Stimulated activated CD8-positive, alpha-beta memory T cell treated with anti-CD3 and anti-CD28 coated beads, Interleukin-12 subunit alpha, Interleukin-12 subunit beta, amount 100 ng/mL, for 1 hour (primary cell): ENCODE measurements around the gene CAV1.
"Not testable (repeated sequence)": the region's sequence is repeated elsewhere in the genome, so short reads cannot be mapped to it uniquely, and the experiment has no call there.

Source experiments
- DNase-seq: peaks from one replicate; pipeline ENCODE4 v3.0.0-alpha.2; 2020; ENCODE audit warnings: low read depth

Gene CAV1, protein sequence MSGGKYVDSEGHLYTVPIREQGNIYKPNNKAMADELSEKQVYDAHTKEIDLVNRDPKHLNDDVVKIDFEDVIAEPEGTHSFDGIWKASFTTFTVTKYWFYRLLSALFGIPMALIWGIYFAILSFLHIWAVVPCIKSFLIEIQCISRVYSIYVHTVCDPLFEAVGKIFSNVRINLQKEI

DNA sequence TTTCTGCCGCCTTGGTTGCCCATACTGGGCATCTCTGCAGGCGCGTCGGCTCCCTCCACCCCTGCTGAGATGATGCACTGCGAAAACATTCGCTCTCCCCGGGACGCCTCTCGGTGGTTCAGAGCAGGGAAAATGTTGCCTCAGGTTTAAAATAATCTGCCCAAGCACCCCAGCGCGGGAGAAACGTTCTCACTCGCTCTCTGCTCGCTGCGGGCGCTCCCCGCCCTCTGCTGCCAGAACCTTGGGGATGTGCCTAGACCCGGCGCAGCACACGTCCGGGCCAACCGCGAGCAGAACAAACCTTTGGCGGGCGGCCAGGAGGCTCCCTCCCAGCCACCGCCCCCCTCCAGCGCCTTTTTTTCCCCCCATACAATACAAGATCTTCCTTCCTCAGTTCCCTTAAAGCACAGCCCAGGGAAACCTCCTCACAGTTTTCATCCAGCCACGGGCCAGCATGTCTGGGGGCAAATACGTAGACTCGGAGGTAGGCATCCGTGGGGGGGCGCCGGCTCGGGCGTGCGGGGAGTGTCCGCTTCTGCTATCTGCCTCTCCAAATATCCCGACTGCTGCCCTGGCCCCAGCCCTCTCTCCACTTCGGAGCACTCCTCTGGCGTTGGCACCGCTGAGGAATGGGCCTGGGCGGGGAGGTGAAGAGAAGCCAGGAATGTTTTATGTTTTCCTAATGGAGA lies at the start of gene CAV1:
Gene CAV1, plus strand, starts transcription at position 428 of the 689 bp plus-strand sequence. Its CDS starts 27 bp downstream, at position 455.
- DNase-seq, result no peak

DNA sequence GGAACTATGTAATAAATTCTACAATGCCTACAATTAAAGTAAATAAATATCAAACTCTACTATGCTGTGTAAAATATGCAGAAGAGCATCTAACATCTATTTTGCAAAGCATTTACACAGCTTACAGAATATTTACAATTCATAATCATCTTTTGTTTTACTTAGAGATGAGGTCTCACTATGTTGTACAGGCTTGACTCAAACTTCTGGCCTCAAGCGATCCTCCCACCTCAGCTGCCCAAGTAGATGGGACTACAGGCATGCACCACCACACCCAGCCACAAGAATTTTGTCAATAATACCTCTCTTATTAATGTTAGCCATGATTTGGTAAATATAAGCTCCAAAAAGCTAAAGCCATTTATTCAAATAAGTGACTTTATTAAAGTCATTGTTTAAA lies 47.2 kb upstream of the CAV1 start:
- DNase-seq, result no peak

DNA sequence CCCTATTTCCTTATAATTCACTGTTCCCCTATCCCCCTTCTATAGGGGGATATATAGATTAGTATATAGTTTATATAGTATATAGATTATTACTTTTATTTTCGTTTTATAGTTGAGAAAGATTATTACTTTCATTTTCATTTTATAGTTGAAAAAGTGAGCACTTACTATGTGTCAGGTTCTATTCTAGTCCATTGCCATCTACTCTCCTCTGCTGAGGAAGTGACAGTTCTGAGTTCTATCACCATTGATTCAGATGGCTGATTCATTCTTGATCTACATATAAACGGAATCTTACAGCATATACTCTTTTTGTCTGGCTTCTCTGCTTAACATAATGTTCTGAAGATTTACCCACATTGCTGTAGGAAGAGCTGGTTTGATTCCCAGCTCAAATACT lies 46.0 kb upstream of the CAV1 start:
- DNase-seq, result no peak

DNA sequence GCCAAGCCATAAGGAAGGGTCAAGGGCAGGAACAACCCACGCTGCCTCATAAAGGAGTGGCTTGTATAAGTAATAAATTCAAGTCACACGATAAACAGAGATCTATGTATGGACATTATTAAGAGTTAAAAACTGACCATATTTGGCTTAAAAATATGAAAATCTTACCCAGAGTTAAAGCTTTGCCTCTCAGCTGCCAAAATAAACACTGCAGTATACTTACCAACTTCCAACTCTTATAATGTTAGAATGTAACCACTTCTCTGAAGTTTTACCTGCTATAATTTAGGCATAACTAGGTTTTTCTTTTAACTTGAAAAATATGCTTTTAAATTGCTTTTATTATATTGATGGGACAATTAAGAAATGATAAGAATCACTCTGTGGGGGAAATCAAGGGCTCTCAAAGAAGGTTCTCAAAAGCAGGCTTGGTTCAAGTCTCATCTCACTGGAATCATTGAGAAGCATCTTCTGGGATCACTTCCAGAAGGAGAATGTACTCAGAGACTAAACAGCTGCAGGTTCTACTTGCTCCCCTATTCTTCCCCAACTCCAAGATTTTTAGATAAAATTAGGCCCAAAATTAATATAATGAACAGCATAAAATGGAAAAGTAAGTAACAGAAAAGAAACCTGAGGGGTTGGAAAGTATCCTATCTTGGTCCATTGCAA lies 41.4 kb upstream of the CAV1 start:
- no peak for DNase-seq

DNA sequence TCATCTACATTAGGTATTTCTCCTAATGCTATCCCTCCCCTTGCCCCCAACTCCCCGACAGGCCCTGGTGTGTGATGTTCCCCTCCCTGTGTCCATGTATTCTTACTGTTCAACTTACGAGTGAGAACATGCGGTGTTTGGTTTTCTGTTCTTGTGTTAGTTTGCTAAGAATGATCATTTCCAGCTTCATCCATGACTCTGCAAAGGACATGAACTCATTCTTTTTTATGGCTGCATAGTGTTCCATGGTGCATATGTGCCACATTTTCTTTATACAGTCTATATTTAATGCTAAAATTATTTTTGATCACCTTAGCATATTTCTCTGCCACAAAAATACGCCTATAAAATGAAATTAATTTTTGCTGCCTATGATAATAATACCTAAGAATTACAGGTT lies 40.4 kb upstream of the CAV1 start:
- not testable (repeated sequence) for DNase-seq

DNA sequence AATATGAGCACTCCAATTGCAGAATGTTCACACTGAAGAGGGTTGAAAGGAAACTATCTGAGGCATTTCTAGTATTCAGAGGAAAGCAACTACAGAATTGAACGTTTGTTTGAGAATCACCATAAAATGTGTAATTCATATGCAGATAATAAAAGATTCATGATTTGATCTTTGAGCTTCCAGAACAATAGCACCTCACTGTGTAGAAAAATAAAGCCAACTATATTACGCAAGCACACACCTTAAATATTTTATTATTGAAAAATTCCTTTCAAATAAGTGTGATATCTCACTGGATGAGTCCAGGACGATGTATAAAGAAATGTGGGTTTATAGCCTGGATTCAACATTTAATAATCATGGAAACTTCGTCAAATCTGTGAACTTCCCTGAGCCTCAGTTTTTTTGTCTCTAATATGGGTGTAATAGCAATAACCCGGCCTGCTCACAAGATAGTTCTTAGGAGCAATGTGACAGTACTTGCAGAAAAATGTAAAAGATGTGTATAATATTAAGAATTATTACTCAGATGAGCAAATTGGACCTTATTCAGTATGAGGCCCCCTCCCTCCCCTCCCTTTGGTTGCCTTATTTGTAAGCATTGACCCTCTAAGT lies 36.8 kb upstream of the CAV1 start:
- DNase-seq, result no peak

DNA sequence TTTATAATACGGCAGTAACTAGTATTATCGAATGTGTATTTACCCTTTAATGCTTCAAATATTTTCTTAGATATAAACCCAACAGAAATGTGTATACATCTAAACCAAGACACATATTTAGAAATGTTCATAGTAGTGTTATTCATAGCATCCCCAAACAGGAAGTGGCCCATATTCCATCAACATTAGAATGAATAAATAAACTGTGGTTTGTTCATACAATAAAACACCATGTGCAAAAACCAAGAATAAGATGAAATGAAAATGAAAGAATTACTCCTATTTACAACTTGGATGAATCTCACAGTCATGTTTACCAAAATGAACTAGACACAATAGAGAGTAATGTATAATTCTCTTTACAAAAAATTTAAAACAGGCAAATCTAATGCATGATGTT lies 34.5 kb upstream of the CAV1 start:
- no peak for DNase-seq

DNA sequence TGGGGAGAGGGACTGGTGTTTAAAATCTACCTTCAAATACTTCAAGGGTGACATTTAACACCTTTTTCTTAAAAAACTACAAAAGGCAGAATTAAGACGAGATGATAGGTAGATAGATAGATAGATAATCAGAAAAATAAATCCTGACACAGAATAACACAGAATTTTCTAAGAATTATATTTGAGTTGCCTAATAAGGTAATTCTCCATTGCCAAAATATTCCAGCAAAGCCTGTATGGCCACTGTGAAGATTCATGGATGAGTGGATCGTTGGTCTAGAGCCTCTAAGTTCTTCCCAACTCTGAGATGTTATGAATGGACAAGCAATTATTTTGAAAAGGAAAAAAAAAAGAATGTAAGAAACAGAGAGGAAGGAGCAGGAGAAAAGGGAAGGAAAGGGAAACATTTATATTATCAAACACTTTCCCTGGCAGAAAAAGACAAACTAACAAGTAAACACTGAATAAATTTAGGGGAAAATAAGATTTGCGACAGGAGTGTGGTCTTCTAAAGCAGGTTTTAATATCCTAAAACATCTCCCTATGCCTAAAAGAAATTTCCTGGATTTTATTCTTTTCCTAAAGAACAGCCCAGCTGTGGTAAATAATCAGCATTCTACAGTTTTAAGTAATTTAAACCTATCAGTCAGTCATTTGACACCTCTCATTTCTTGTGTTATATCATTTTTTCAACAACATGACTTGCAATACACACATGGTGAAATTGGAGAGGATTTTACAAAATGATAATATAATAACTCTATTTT lies 32.8 kb upstream of the CAV1 start:
- no peak for DNase-seq

DNA sequence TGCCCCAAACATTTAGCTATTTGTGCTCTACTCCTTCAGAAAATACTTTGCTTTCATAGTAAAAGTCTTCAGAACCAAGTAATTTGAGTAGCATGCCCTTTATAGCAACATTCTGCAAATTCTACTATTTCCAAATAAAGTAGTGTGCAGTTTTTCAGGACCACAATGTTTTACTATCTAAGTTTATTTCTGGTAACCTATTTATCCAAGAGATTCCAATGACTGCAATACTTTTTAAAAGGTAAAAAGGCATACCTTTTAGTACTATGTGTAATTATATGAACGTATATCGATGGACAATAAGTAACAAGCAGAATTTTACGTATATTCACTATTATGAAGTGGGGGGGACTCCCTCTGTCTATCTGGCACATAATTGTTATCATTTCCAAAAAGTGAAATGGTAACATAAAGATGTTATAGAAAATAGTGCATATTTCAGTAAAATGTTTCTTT lies 32.2 kb upstream of the CAV1 start:
- no peak for DNase-seq

DNA sequence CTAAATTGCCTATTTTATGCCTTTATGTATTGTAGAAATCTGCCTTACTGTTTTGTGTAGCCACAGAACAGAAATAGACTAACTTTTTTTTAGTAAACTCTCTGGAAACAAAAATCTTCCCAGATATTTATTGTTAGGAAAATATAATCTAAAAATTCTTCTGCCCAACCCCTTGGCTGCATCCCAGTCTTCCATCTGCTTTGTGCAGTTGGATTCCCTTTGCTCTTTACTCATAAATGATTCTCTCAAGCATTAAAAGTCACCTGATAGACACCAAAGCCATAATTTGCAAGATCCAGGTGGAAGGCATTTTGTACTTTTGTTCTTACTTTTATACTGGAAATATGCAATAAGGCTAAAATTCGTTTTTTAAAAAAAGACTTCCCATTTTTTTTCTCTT lies 31.4 kb upstream of the CAV1 start:
- no peak for DNase-seq

DNA sequence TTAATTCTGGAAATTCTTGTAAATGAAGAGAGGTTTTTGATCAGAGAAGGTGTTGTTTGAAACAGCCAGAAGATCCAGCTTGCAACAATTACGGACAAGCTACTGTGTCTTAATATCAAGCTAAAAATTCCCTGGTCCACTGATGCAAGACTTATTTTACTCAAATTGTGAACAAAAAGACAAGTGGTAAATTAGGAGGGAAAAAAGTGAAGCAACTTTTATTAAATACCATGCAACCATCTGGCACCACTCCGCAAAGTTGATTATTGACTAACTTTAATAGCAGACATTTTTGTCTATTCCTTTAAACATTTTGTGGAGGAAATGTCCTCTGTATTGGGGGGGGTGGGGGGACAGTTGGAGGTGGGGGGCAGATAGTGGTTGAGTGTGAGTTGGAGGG lies 30.4 kb upstream of the CAV1 start:
- DNase-seq, result no peak

DNA sequence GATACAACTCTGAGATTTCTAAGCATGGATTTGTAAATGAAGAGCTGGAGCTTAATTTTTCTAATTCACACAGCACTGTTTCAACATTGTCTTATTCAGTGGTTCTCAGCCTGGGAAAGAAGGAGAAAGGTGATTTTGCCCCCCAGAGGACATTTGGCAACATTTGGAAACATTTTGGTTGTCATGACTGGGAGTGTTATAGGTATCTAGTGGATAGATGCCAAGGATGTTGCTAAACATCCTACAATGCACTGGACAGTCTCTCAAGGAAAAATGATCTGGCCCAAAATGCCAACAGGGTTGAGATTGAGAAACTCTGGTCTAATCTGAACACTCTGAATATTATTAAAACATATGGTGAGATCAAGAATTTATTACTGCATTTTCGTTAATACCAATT lies 29.1 kb upstream of the CAV1 start:
- DNase-seq, result no peak

DNA sequence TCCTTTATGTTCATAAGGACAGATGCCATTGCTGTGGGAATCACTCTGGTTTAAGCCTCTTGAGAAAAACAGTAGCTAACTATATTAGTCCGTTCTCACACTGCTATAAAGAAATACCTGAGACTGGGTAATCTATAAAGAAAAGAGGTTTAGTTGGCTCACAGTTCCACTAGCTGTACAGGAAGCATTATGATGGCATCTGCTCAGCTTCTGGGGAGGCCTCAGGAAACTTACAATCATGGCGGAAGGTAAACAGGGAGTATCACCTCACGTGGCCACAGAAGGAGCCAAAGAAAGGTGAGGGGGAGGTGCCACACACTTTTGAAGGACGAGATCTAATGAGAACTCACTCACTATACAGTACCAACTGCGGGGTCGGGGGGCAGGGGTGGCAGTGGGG lies 28.2 kb upstream of the CAV1 start:
- DNase-seq, result no peak

DNA sequence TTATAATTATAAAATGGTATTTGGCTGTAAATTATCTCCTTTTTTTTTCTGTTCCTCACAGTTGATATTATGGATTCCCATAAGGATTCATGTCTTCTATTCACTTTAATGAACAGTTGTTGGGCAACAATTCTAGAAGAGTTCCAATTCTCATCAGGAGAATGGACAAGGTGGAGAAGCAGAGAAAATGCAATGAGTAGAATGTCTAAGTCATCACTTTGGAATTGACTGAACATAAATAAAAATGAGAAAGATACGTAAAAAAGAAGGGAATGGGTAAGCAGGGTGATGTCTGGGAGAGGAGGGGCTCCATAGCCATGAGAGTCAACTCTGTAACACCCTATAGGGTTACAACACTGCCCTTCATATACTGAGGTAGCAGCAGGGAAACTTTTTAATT lies 27.1 kb upstream of the CAV1 start:
- DNase-seq, result no peak

DNA sequence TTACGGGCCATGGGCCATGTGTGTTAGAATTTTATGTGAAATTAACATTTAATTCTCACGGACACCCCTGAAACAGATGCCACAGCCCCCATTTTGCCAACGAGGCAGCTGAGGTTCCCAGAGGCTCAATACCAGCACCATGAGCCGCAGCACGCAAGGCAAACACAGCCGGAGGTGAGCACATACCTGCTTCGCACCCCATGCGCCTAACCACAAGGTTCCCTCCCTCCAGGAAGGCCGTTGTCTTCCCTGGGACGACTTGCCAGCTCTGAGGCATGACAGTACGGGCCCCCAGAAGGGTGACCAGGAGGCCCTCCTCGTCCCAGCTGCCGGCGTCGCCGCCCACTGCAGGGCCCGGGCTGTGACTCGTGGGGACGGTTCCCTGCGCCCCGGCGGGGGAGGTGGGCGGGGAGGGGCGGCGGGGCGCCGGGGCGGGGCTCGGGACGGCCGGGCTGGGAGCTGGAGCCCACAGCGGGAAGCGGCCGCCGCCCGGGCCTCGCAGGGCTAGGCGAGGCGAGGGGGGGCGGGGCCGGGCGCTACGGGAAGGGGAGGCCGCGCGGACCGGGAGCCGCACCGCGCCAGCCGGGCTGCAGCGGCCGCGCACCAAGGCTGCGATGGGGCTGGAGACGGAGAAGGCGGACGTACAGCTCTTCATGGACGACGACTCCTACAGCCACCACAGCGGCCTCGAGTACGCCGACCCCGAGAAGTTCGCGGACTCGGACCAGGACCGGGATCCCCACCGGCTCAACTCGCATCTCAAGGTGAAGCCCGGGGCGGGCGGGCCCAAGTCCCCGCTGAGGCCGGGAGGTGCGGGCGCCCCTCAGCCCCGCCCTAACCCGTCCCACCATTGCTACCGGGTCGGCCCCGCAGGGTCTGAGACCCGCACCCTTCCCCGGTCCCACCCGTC lies 25.4 kb upstream of the CAV1 start, which contains the start of gene CAV2:
Gene CAV2, plus strand, starts transcription at position 571 of the 910 bp plus-strand sequence. Its CDS starts 44 bp downstream, at position 615.
- DNase-seq, result no peak

DNA sequence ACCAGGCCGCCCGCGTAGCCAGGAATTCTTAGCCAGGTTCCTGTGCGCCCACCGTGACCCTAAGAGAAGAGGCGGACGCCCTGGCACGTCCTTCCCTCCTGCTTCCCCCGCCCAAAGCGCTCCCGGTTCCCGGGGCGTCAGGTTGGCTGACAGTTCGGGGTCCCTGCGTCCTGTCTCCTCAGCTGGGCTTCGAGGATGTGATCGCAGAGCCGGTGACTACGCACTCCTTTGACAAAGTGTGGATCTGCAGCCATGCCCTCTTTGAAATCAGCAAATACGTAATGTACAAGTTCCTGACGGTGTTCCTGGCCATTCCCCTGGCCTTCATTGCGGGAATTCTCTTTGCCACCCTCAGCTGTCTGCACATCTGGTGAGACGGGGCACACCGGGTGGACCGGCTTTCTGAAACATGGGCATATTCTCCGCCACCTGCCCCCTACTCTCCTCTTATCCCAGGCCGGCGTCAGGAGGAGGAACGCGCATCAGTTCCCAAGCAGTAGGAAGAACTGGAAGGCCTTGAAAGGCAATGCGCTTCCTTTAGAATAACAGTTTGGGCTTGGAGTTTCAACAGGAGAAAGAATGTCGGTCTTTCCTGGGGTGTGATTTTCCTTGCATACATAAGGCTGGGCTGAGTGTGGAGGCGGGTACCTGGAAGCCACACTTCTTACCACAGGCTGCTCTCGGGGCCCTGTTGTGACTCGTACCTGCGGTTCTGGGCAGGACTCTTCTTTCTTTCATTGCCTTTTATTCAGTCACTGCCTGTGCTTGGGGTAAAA lies 24.6 kb upstream of the CAV1 start:
- no peak for DNase-seq

DNA sequence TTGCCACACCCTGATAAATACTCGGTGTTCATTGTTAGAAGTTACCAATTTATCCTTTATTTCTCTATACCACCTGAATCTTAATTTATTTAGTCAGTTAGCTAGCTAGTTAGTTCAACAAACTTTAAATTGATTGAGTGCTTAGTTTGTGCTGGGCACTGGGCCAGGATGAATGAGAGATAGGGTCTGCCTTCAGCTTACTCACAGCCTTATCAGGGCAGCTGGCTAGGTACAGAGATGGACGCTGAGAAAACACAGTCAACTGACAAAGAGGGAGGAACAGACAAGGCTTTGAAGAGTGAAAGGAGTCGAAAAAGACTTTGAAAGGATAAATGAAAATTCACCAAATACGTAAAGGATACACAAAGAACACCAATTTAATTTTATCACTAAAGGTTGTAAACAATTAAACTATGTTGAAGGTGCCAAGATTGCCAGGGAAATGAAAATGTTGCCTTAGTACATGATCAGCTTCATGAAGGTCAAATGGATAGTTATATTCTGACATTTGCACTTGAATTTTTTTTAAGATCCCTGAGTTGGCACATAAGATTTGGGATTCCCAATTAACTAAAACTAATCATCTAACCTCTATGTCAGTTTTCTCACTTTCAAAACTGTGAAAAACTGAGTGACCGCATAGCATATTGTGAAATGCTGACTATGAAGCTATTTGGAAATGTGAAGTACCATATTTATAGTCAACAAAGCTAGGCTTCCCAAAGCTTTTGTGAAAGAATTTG lies 23.2 kb upstream of the CAV1 start:
- DNase-seq, result no peak

DNA sequence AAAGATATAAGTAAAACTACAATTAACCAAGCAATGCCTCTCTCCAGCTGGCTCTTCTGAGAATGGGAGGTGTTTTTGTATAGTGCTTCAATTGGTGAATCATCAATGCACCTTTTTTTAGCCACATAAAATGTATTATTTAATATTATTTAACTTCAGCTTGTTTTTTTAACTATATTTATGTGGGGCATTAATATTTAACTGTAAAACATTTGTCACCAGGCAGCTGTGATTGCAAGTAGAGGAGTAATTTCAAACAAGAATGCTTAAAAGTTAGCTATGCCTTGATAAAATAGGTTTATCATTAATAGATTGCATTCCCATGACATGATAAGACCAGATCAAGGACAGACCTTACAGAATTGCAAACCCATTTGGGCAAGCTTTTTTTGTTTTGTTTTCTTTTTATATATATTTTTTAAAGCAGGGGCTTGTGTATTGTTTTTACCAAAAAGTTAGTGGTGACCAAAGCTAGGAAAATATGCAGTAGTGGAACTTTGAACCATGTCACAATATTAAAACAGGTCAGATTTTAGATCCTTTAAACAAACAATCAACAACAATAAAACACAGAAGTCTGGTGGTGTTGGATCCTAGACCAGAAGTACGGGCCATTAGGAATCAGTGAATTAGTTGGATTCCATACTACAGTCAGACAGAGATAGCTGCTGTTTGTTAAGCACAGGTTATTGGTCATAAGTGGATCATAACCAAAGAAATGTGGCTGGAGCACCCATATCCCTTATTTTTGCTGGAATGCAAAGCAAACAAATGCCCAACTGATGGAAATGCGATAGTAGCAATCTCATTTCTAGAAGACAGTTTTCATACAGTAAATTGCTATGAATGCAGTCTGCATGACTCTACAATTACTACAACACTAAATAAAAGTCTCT lies 22.4 kb upstream of the CAV1 start:
- DNase-seq, result no peak

DNA sequence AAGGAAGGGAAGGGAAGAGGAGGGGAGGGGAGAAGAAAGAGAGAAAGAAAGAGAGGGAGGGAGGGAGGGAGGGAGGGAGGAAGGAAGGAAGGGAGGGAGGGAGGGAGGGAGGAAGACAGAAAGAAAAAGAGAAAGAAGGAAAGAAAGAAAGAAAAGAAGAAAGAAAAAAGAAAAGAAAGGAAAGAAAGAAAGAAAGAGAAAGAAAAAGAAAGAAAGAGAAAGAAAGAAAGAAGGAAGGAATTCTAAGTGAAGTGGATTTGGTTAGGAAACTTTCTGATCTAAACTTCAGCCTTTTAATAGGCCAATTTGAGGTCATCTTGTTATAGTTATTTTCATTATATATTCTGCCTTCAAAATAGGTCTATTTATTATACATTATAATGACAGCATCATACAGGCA lies 21.0 kb upstream of the CAV1 start:
- no peak for DNase-seq
